ENCODE data around the gene MELTF.

The MELTF gene

GRCh38 chr3:196962108-196962929 lies 67.3 kb downstream of the MELTF start:
- TF ChIP-seq CTCF (conservative IDR thresholded peaks at IDR 0.05; ENCODE audit: low read depth, low read length), result no peak
- H3K4me3 ChIP-seq (ENCODE audit: low read depth, low read length), result no peak overlapping the region
- no peak for DNase-seq (ENCODE audit: low read depth)

GRCh38 chr3:196954832-196955231 lies 74.8 kb downstream of the MELTF start:
- no peak for DNase-seq (ENCODE audit: low read depth)
- H3K4me3 ChIP-seq (ENCODE audit: low read depth, low read length), result no peak overlapping the region
- TF ChIP-seq CTCF (conservative IDR thresholded peaks at IDR 0.05; ENCODE audit: low read depth, low read length), result no peak

Measured in choroid plexus epithelial cell (primary cell).